Activated naive CD8-positive, alpha-beta T cell treated with anti-CD3 and anti-CD28 coated beads for 36 hours (primary cell): ENCODE measurements around the gene AFDN. TPM values are rescaled to one million over a fixed set of nuclear protein-coding genes. Genes with fewer than 3 reads are reported as not detected.

Source experiments
- DNase-seq: peaks from one replicate; pipeline ENCODE4 v3.0.0; 2021
- H3K27ac Mint-ChIP-seq: one replicate; pipeline ENCODE4 v1.8.0; 2022; ENCODE audit warnings: mild to moderate bottlenecking, moderate library complexity, mixed read lengths
- H3K27me3 Mint-ChIP-seq: one replicate; pipeline ENCODE4 v1.8.0; 2022; ENCODE audit warnings: mild to moderate bottlenecking, mixed read lengths
- H3K36me3 Mint-ChIP-seq: one replicate; pipeline ENCODE4 v1.8.0; 2021; ENCODE audit warnings: mild to moderate bottlenecking, mixed read lengths
- H3K4me1 Mint-ChIP-seq: one replicate; pipeline ENCODE4 v1.8.0; 2021; ENCODE audit warnings: mixed read lengths
- H3K4me3 Mint-ChIP-seq: one replicate; pipeline ENCODE4 v1.8.0; 2022; ENCODE audit warnings: mild to moderate bottlenecking, moderate library complexity, mixed read lengths
- H3K9me3 Mint-ChIP-seq: one replicate; pipeline ENCODE4 v1.8.0; 2022; ENCODE audit warnings: mixed read lengths
- total RNA-seq, 2 experiments: library from RNA; stranded (reverse); gene quantifications; one replicate each; pipeline ENCODE4 v1.2.3, GENCODE V29; 2021

Gene AFDN
- total RNA-seq, 2 experiments from 2014 or later = 18.7 to 23.5 TPM

- no peak overlapping the region for H3K4me3 Mint-ChIP-seq
- H3K27me3 Mint-ChIP-seq = peaks cover 29% of the 10 kb centered on the region
- H3K36me3 Mint-ChIP-seq = no peaks in the 10 kb centered on the region
- no peak overlapping the region for H3K27ac Mint-ChIP-seq
- H3K9me3 Mint-ChIP-seq = no peaks in the 10 kb centered on the region
- peaks cover 3% of the 10 kb centered on the region for H3K4me1 Mint-ChIP-seq
- DNase-seq = no peak
Measured at GRCh38 chr6:167839755-167840154, 13.0 kb downstream of the AFDN start.

GRCh38 chr6:167840160-167840525 lies 13.4 kb downstream of the AFDN start:
- no peak overlapping the region for H3K27ac Mint-ChIP-seq
- H3K9me3 Mint-ChIP-seq = no peaks in the 10 kb centered on the region
- no peak overlapping the region for H3K4me3 Mint-ChIP-seq
- DNase-seq = no peak
- no peaks in the 10 kb centered on the region for H3K4me1 Mint-ChIP-seq
- H3K36me3 Mint-ChIP-seq = no peaks in the 10 kb centered on the region
- peaks cover 29% of the 10 kb centered on the region for H3K27me3 Mint-ChIP-seq

GRCh38 chr6:167840526-167841179 lies 13.9 kb downstream of the AFDN start:
- peaks cover 31% of the 10 kb centered on the region for H3K27me3 Mint-ChIP-seq
- H3K9me3 Mint-ChIP-seq = no peaks in the 10 kb centered on the region
- no peak for DNase-seq
- no peak overlapping the region for H3K4me3 Mint-ChIP-seq
- no peak overlapping the region for H3K27ac Mint-ChIP-seq
- no peaks in the 10 kb centered on the region for H3K4me1 Mint-ChIP-seq
- H3K36me3 Mint-ChIP-seq = no peaks in the 10 kb centered on the region

GRCh38 chr6:167841981-167842380 lies 15.3 kb downstream of the AFDN start:
- Mint-ChIP-seq H3K9me3 (no peaks in the 10 kb centered on the region), H3K36me3 (no peaks in the 10 kb centered on the region), H3K27ac (no peak overlapping the region), H3K27me3 (peaks cover 31% of the 10 kb centered on the region), H3K4me1 (no peaks in the 10 kb centered on the region), H3K4me3 (no peak overlapping the region)
- DNase-seq = no peak

GRCh38 chr6:167842457-167842856 lies 15.7 kb downstream of the AFDN start:
- peaks cover 33% of the 10 kb centered on the region for H3K27me3 Mint-ChIP-seq
- DNase-seq = no peak
- no peak overlapping the region for H3K27ac Mint-ChIP-seq
- H3K4me3 Mint-ChIP-seq = no peak overlapping the region
- H3K36me3 Mint-ChIP-seq = no peaks in the 10 kb centered on the region
- H3K4me1 Mint-ChIP-seq = no peaks in the 10 kb centered on the region
- H3K9me3 Mint-ChIP-seq = no peaks in the 10 kb centered on the region

- no peak overlapping the region for H3K4me3 Mint-ChIP-seq
- H3K27ac Mint-ChIP-seq = no peak overlapping the region
- peaks cover 35% of the 10 kb centered on the region for H3K27me3 Mint-ChIP-seq
- no peak for DNase-seq
- H3K9me3 Mint-ChIP-seq = no peaks in the 10 kb centered on the region
- H3K36me3 Mint-ChIP-seq = no peaks in the 10 kb centered on the region
- no peaks in the 10 kb centered on the region for H3K4me1 Mint-ChIP-seq
Measured at GRCh38 chr6:167843023-167843422, 16.3 kb downstream of the AFDN start.

- Mint-ChIP-seq H3K9me3 (no peaks in the 10 kb centered on the region), H3K27ac (no peak overlapping the region)
Measured at GRCh38 chr6:167845856-167846255, 19.1 kb downstream of the AFDN start.

GRCh38 chr6:167846997-167847606 lies 20.4 kb downstream of the AFDN start:
- Mint-ChIP-seq H3K9me3 (no peaks in the 10 kb centered on the region), H3K27ac (no peak overlapping the region), H3K4me1 (peaks cover 1% of the 10 kb centered on the region), H3K4me3 (no peak overlapping the region), H3K27me3 (peaks cover 63% of the 10 kb centered on the region), H3K36me3 (no peaks in the 10 kb centered on the region)
- DNase-seq = no peak

More at GRCh38 chr6:167845856-167846255, 19.1 kb downstream of the AFDN start:
- H3K4me3 Mint-ChIP-seq = no peak overlapping the region
- H3K27me3 Mint-ChIP-seq = peaks cover 52% of the 10 kb centered on the region
- no peaks in the 10 kb centered on the region for H3K4me1 Mint-ChIP-seq
- H3K36me3 Mint-ChIP-seq = no peaks in the 10 kb centered on the region
- no peak for DNase-seq

GRCh38 chr6:167847936-167848335 lies 21.2 kb downstream of the AFDN start:
- H3K36me3 Mint-ChIP-seq = no peaks in the 10 kb centered on the region
- H3K4me1 Mint-ChIP-seq = peaks cover 1% of the 10 kb centered on the region
- H3K9me3 Mint-ChIP-seq = no peaks in the 10 kb centered on the region
- H3K27ac Mint-ChIP-seq = no peak overlapping the region
- no peak for DNase-seq
- no peak overlapping the region for H3K4me3 Mint-ChIP-seq
- peaks cover 71% of the 10 kb centered on the region for H3K27me3 Mint-ChIP-seq

GRCh38 chr6:167848783-167849182 lies 22.1 kb downstream of the AFDN start:
- H3K36me3 Mint-ChIP-seq = no peaks in the 10 kb centered on the region
- H3K9me3 Mint-ChIP-seq = no peaks in the 10 kb centered on the region
- DNase-seq = no peak
- no peak overlapping the region for H3K4me3 Mint-ChIP-seq
- peaks cover 1% of the 10 kb centered on the region for H3K4me1 Mint-ChIP-seq
- H3K27me3 Mint-ChIP-seq = peaks cover 74% of the 10 kb centered on the region
- H3K27ac Mint-ChIP-seq = no peak overlapping the region

GRCh38 chr6:167849846-167850459 lies 23.2 kb downstream of the AFDN start:
- peaks cover 79% of the 10 kb centered on the region for H3K27me3 Mint-ChIP-seq
- peaks cover 1% of the 10 kb centered on the region for H3K4me1 Mint-ChIP-seq
- no peak for DNase-seq
- H3K27ac Mint-ChIP-seq = no peak overlapping the region
- no peaks in the 10 kb centered on the region for H3K36me3 Mint-ChIP-seq
- no peak overlapping the region for H3K4me3 Mint-ChIP-seq
- no peaks in the 10 kb centered on the region for H3K9me3 Mint-ChIP-seq

GRCh38 chr6:167850782-167851181 lies 24.1 kb downstream of the AFDN start:
- H3K27ac Mint-ChIP-seq = no peak overlapping the region
- no peaks in the 10 kb centered on the region for H3K36me3 Mint-ChIP-seq
- peaks cover 77% of the 10 kb centered on the region for H3K27me3 Mint-ChIP-seq
- peaks cover 1% of the 10 kb centered on the region for H3K4me1 Mint-ChIP-seq
- DNase-seq = no peak
- H3K9me3 Mint-ChIP-seq = no peaks in the 10 kb centered on the region
- no peak overlapping the region for H3K4me3 Mint-ChIP-seq

GRCh38 chr6:167851370-167851952 lies 24.8 kb downstream of the AFDN start:
- no peak overlapping the region for H3K4me3 Mint-ChIP-seq
- H3K27me3 Mint-ChIP-seq = peaks cover 72% of the 10 kb centered on the region
- H3K9me3 Mint-ChIP-seq = no peaks in the 10 kb centered on the region
- no peak for DNase-seq
- no peak overlapping the region for H3K27ac Mint-ChIP-seq
- peaks cover 1% of the 10 kb centered on the region for H3K4me1 Mint-ChIP-seq
- no peaks in the 10 kb centered on the region for H3K36me3 Mint-ChIP-seq

GRCh38 chr6:167855825-167856425 lies 29.2 kb downstream of the AFDN start:
- H3K4me1 Mint-ChIP-seq = peaks cover 10% of the 10 kb centered on the region
- peaks cover 3% of the 10 kb centered on the region for H3K36me3 Mint-ChIP-seq
- H3K9me3 Mint-ChIP-seq = peaks cover 6% of the 10 kb centered on the region
- no peak overlapping the region for H3K27ac Mint-ChIP-seq
- no peak overlapping the region for H3K4me3 Mint-ChIP-seq
- no peak for DNase-seq
- peaks cover 60% of the 10 kb centered on the region for H3K27me3 Mint-ChIP-seq

GRCh38 chr6:167856474-167856873 lies 29.8 kb downstream of the AFDN start:
- Mint-ChIP-seq H3K4me1 (peaks cover 9% of the 10 kb centered on the region), H3K4me3 (no peak overlapping the region), H3K27ac (no peak overlapping the region), H3K9me3 (peaks cover 6% of the 10 kb centered on the region), H3K36me3 (peaks cover 3% of the 10 kb centered on the region), H3K27me3 (peaks cover 58% of the 10 kb centered on the region)
- DNase-seq = no peak
